Peyer's patch (tissue), 4 donors: ENCODE results near the gene ATP6V0D1. TPM values are rescaled to one million over a fixed set of nuclear protein-coding genes. Genes with fewer than 3 reads are reported as not detected.

Experiments used
- DNase-seq, 3 donors: peaks; one replicate each; pipeline ENCODE4 v3.0.0-alpha.2; 2017 to 2019
- H3K27ac ChIP-seq, 4 donors: fragments of 200-600 bp; sonication (generic); one replicate each; pipeline ENCODE4 v1.5.1; 2016 to 2019
- H3K27me3 ChIP-seq, 2 donors: fragments of 200-600 bp; sonication (generic); one replicate each; pipeline ENCODE4 v1.5.1; 2019
- H3K36me3 ChIP-seq, 3 donors: fragments of 200-600 bp; sonication (generic); one replicate each; pipeline ENCODE4 v1.5.1; 2016 to 2019
- H3K4me1 ChIP-seq, 4 donors: fragments of 200-600 bp; sonication (generic); one replicate each; pipeline ENCODE4 v1.5.1; 2016 to 2019
- H3K4me3 ChIP-seq, 4 donors: fragments of 200-600 bp; sonication (generic); 1 replicate in 3 of 4; 2 replicates in 1 of 4; pipeline ENCODE4 v1.5.1; 2016 to 2019; ENCODE audit warnings: mild to moderate bottlenecking in 1 of 4
- H3K9me3 ChIP-seq, 4 donors: fragments of 200-600 bp; sonication (generic); one replicate each; pipeline ENCODE4 v1.5.1; 2016 to 2019; ENCODE audit warnings: mild to moderate bottlenecking in 1 of 4
- CTCF ChIP-seq, 6 experiments: fragments of 450-650 bp in 4 of 6; fragments of 200-600 bp in 2 of 6; sonication (generic) in 1 of 6; IDR thresholded peaks; one replicate each; pipeline ENCODE4 v1.5.1; 2017 to 2019; ENCODE audit warnings: antibody characterized with exemption in 6 of 6, mild to moderate bottlenecking in 3 of 6, moderate library complexity in 1 of 6
- POLR2A ChIP-seq, 2 donors: fragments of 450-650 bp; IDR thresholded peaks; one replicate each; pipeline ENCODE4 v1.5.1; 2017; ENCODE audit warnings: antibody characterized with exemption in 2 of 2, mild to moderate bottlenecking in 2 of 2, moderate library complexity in 2 of 2
- total RNA-seq, 4 donors: library from RNA; depleted of rRNA; stranded (reverse); fragments of >200 nt; gene quantifications; one replicate each; pipeline ENCODE4 v1.1.0, GENCODE V29; 2016

Gene ATP6V0D1
- total RNA-seq, 4 donors from 2014 or later: 131 to 223 (median 202) TPM

- H3K27ac ChIP-seq: peak overlapping the region in 3 of 4 donors; percentile 81 to 93 (median 90)
- DNase-seq: peak in 2 of 3 donors; percentile 72 to 75
- peaks cover 0 to 60% (median 0%) of the 10 kb centered on the region in 3 donors for H3K36me3 ChIP-seq
These were observed 32.4 kb downstream of the ATP6V0D1 start for GRCh38 chr16:67448580-67448979.

GRCh38 chr16:67447508-67448076, 33.4 kb downstream of the ATP6V0D1 start:
- no peaks in the 10 kb centered on the region for H3K27me3 ChIP-seq
- H3K4me1 ChIP-seq: peaks cover 3 to 98% (median 29%) of the 10 kb centered on the region in 4 donors
- H3K9me3 ChIP-seq: no peaks in the 10 kb centered on the region
- H3K36me3 ChIP-seq: peaks cover 0 to 59% (median 0%) of the 10 kb centered on the region in 3 donors
- TF ChIP-seq POLR2A (IDR thresholded peaks at IDR 0.05) (no peak), CTCF (IDR thresholded peaks at IDR 0.05) (peak in 5 of 6 experiments; percentile 9 to 78 (median 57))
- no peak overlapping the region for H3K4me3 ChIP-seq
- DNase-seq: peak in 2 of 3 donors; percentile 83 to 86
- H3K27ac ChIP-seq: peak overlapping the region; percentile 46 to 93 (median 86)

More at GRCh38 chr16:67448580-67448979, 32.4 kb downstream of the ATP6V0D1 start:
- Histone ChIP-seq H3K4me3 (no peak overlapping the region), H3K4me1 (peaks cover 3 to 98% (median 29%) of the 10 kb centered on the region in 4 donors), H3K9me3 (no peaks in the 10 kb centered on the region), H3K27me3 (no peaks in the 10 kb centered on the region)
- no peak for TF ChIP-seq CTCF (IDR thresholded peaks at IDR 0.05)
- peak in 1 of 2 donors; percentile 71 for TF ChIP-seq POLR2A (IDR thresholded peaks at IDR 0.05)

- H3K4me3 ChIP-seq: no peak overlapping the region
- no peaks in the 10 kb centered on the region for H3K27me3 ChIP-seq
- H3K9me3 ChIP-seq: no peaks in the 10 kb centered on the region
- TF ChIP-seq POLR2A (IDR thresholded peaks at IDR 0.05): no peak
- TF ChIP-seq CTCF (IDR thresholded peaks at IDR 0.05): no peak
- H3K27ac ChIP-seq: peak overlapping the region; percentile 46 to 93 (median 86)
- DNase-seq: no peak
- H3K4me1 ChIP-seq: peaks cover 3 to 98% (median 29%) of the 10 kb centered on the region in 4 donors
- H3K36me3 ChIP-seq: peaks cover 0 to 58% (median 0%) of the 10 kb centered on the region in 3 donors
These were observed 33.9 kb downstream of the ATP6V0D1 start for GRCh38 chr16:67446968-67447507.

DNA sequence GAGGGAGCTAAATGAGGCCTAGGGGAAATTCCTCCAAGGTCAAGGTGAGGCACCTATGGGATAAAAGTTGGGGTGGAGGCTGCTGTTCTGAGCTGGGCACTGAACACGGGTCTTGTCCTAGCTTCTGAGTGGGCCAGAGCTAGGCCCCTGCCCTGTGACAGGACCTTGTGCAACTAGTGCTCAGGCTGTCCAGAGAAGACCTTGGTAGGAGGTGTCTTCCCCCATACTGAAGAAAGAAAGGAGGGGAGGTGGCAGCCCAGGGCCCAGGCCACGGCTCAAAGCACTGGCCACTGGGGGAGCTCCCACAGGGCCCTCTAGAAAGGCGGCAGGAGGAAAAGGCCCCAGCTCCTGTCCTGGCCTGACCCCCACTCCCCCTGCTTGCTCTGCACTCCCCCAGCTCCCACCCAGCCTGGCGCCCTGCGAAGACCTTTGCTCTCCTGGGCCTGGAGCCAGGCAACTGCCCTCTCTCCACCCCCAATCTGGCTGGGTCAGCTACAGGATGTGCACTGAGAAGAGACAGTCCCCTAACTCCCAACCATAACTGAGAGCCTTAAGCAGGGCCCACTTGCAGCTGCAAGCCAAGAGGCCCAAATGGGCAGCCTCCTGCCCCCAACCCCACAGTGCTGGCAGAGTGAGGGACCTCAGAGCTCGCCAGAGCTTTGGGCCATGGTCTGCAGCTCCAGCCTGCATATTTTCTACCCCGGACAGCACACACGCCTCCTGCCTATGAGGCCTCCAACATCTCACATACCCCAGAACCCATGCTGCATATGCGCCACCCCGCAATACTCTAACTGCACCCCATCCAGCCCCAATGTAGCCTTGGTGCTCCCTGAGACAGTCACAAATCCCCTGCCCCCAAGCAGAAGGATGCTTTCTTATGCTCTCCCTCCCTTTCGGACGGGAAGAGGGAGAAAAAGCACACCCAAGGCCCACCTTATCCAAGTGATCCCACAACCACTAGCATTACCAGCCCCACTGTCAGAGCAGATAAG, 34.7 kb downstream of the ATP6V0D1 start:
- Histone ChIP-seq H3K4me1 (peaks cover 3 to 96% (median 27%) of the 10 kb centered on the region in 4 donors), H3K36me3 (peaks cover 0 to 52% (median 0%) of the 10 kb centered on the region in 3 donors)
- peak in 2 of 3 donors; percentile 79 to 81 for DNase-seq

More for the DNA sequence above, 34.7 kb downstream of the ATP6V0D1 start:
- TF ChIP-seq CTCF (IDR thresholded peaks at IDR 0.05): peak in 1 of 6 experiments; percentile 11
- peak in 1 of 2 donors; percentile 34 for TF ChIP-seq POLR2A (IDR thresholded peaks at IDR 0.05)
- H3K4me3 ChIP-seq: peak overlapping the region in 1 of 4 donors; percentile 3
- peak overlapping the region; percentile 46 to 93 (median 86) for H3K27ac ChIP-seq
- H3K27me3 ChIP-seq: no peaks in the 10 kb centered on the region
- no peaks in the 10 kb centered on the region for H3K9me3 ChIP-seq
